Prostate gland (tissue), 2 donors: Measurements from ENCODE around the gene ARHGAP25. TPM values are rescaled to one million over a fixed set of nuclear protein-coding genes. Genes with fewer than 3 reads are reported as not detected.

Experiments used
- DNase-seq: peaks from one replicate; pipeline ENCODE4 v3.0.0-alpha.2; 2019; ENCODE audit warnings: low spot score
- H3K27ac ChIP-seq, 2 donors: fragments of 200-600 bp; sonication (generic); 2 replicates each; pipeline ENCODE4 v1.5.1; 2017 to 2019
- H3K27me3 ChIP-seq: fragments of 200-600 bp; sonication (generic); replicated peaks from 2 replicates; pipeline ENCODE4 v1.5.1; 2019; ENCODE audit not compliant: insufficient read depth
- H3K36me3 ChIP-seq, 2 donors: fragments of 200-600 bp; sonication (generic); 1 replicate in 1 of 2; 2 replicates in 1 of 2; pipeline versions ENCODE4 v1.5.1 to v1.8.1; 2017 to 2019
- H3K4me1 ChIP-seq: fragments of 200-600 bp; sonication (generic); replicated peaks from 2 replicates; pipeline ENCODE4 v1.5.1; 2019
- H3K4me3 ChIP-seq, 2 donors: fragments of 200-600 bp; sonication (generic); 2 replicates each; pipeline ENCODE4 v1.5.1; 2017 to 2019
- H3K9me3 ChIP-seq: fragments of 200-600 bp; sonication (generic); 2 replicates; pipeline ENCODE4 v1.5.1; 2017
- CTCF ChIP-seq, 4 experiments: fragments of 200-600 bp in 2 of 4; fragments of 450-650 bp in 2 of 4; sonication (generic) in 2 of 4; IDR thresholded peaks; 1 replicate in 3 of 4; 2 replicates in 1 of 4; pipeline ENCODE4 v1.5.1; 2016 to 2019; ENCODE audit warnings: antibody characterized with exemption in 4 of 4, mild to moderate bottlenecking in 2 of 4, moderate library complexity in 2 of 4
- POLR2A ChIP-seq: fragments of 450-650 bp; IDR thresholded peaks from one replicate; pipeline ENCODE4 v1.6.1; 2016; ENCODE audit warnings: antibody characterized with exemption, mild to moderate bottlenecking
- POLR2AphosphoS5 ChIP-seq: sonication (generic); formaldehyde crosslinking; IDR thresholded peaks from one replicate; pipeline ENCODE4 v1.6.1; 2017; ENCODE audit warnings: antibody characterized with exemption
- WGBS: methylation state at CpG from one replicate; pipeline ENCODE4 v1.1.5; 2018; 5-methylcytosine and 5-hydroxymethylcytosine counted together
- intact Hi-C: fragments of 100-400 bp; cut with DNase I; formaldehyde crosslinking; loops from one replicate; pipeline ENCODE4 v1.14.2; 2022
- total RNA-seq, 2 donors: library from RNA; depleted of rRNA; stranded (reverse); fragments of >200 nt; gene quantifications; one replicate each; pipeline ENCODE4 v1.1.0, GENCODE V29; 2016

ARHGAP25 gene
- total RNA-seq, 2 donors from 2014 or later, result 5.0 to 6.2 TPM

DNA sequence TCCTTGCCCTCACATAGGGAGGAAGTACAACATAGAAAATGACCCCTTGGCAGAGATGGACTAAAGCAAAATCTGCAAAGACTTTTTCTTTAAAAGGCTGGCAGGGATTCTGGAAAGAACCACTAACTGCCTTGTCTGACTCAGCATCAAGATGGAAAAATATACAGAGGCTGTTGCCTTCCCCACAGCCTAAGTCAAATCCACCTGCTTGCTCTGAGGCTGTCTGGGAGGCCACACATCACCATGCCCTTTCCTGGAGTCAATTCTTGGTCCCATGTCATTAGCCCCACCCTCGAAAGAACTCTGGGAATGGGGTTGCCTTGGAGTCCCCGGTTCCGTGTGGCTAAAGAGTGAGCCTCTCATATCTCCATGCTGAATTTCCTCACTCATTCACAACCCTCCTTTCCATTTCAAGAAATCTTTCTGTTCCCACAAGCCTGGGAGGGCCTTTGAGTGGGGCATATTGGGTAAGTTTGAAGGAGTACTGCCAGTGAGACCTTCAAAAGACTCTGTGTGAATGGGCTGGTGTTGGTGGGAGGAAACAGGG is 97.1 kb downstream of the ARHGAP25 start:
- H3K4me3 ChIP-seq, result no peak overlapping the region
- H3K27me3 ChIP-seq, result no peaks in the 10 kb centered on the region
- WGBS, result 73% methylated on average over 3 of the region's 3 CpGs
- no peaks in the 10 kb centered on the region for H3K9me3 ChIP-seq
- H3K36me3 ChIP-seq, result no peaks in the 10 kb centered on the region
- peaks cover 4% of the 10 kb centered on the region for H3K4me1 ChIP-seq
- TF ChIP-seq CTCF (IDR thresholded peaks at IDR 0.05) (no peak), POLR2AphosphoS5 (no peak), POLR2A (no peak)
- intact Hi-C loops, result loop anchor here (10.0 kb wide), 1 partner anchor 77 kb away; no protein-coding TSS in a partner anchor
- DNase-seq, result no peak
- H3K27ac ChIP-seq, result peak overlapping the region in 1 of 2 donors; percentile 29

GRCh38 chr2:68832233-68832869 is 97.7 kb downstream of the ARHGAP25 start:
- 55% methylated on average over 8 of the region's 8 CpGs for WGBS
- no peaks in the 10 kb centered on the region for H3K27me3 ChIP-seq
- no peak for TF ChIP-seq POLR2A
- TF ChIP-seq CTCF (IDR thresholded peaks at IDR 0.05), result no peak
- TF ChIP-seq POLR2AphosphoS5, result no peak
- DNase-seq, result no peak
- H3K4me3 ChIP-seq, result no peak overlapping the region
- peaks cover 4% of the 10 kb centered on the region for H3K4me1 ChIP-seq
- H3K9me3 ChIP-seq, result no peaks in the 10 kb centered on the region
- peak overlapping the region in 1 of 2 donors; percentile 29 for H3K27ac ChIP-seq
- no peaks in the 10 kb centered on the region for H3K36me3 ChIP-seq
- intact Hi-C loops, result loop anchor here (10.0 kb wide), 1 partner anchor 78 kb away; no protein-coding TSS in a partner anchor

DNA sequence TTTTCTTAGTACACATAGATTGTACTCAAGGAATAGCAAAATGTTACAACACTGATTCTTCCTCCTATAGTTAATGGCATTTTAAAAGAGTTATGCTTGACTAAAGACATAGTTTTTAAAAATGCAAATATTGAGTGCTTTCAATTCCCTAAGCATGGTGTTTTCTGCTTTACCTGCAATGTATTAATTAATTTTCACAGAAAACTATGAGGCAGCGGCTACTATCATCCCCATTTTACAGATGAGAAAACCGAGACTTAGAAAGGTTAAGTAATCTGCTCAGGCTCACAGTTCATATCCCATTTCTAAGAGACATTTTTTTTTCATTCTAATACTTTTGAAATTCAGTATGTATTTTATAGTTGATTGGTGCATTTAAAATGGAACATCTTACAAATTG is 98.6 kb downstream of the ARHGAP25 start:
- intact Hi-C loops, result loop anchor here (10.0 kb wide), 1 partner anchor 78 kb away; no protein-coding TSS in a partner anchor

GRCh38 chr2:68834737-68835376 is 100.2 kb downstream of the ARHGAP25 start:
- Histone ChIP-seq H3K36me3 (no peaks in the 10 kb centered on the region), H3K27me3 (no peaks in the 10 kb centered on the region), H3K9me3 (no peaks in the 10 kb centered on the region), H3K27ac (no peak overlapping the region), H3K4me3 (no peak overlapping the region), H3K4me1 (no peaks in the 10 kb centered on the region)
- TF ChIP-seq POLR2A, result no peak
- no peak for TF ChIP-seq POLR2AphosphoS5
- TF ChIP-seq CTCF (IDR thresholded peaks at IDR 0.05), result no peak
- no peak for DNase-seq
- intact Hi-C loops, result loop anchor here (10.0 kb wide), 1 partner anchor 80 kb away; no protein-coding TSS in a partner anchor
- 84% methylated on average over 6 of the region's 6 CpGs for WGBS

More for the DNA sequence above, 98.6 kb downstream of the ARHGAP25 start:
- TF ChIP-seq POLR2A (no peak), POLR2AphosphoS5 (no peak), CTCF (IDR thresholded peaks at IDR 0.05) (no peak)
- Histone ChIP-seq H3K27me3 (no peaks in the 10 kb centered on the region), H3K4me1 (peaks cover 4% of the 10 kb centered on the region), H3K9me3 (no peaks in the 10 kb centered on the region), H3K4me3 (no peak overlapping the region), H3K27ac (no peak overlapping the region), H3K36me3 (no peaks in the 10 kb centered on the region)
- 100% methylated on average over 2 of the region's 2 CpGs for WGBS
- DNase-seq, result no peak
